Common myeloid progenitor, CD34-positive (primary cell): ENCODE measurements around the gene KRTAP10-6.

Source experiments
- CTCF ChIA-PET: fragments of 350-600 bp; sonication (Branson Sonifier 250); formaldehyde crosslinking; loops from one replicate; lab custom pipeline; 2021; ENCODE audit warnings: antibody characterized with exemption; lab: Charles Lee
- POLR2A ChIA-PET: fragments of 350-600 bp; sonication (Branson Sonifier 250); formaldehyde crosslinking; loops from one replicate; lab custom pipeline; 2021; ENCODE audit warnings: antibody characterized with exemption; lab: Charles Lee
- DNase-seq, 3 donors: peaks; one replicate each; pipeline versions ENCODE4 v3.0.0 to v3.0.0-alpha.2; 2013
- H3K27ac ChIP-seq, 2 experiments: 1 replicate in 1 of 2; 2 replicates in 1 of 2; pipeline ENCODE4 v1.7.0; 2013; ENCODE audit warnings: inconsistent platforms in 2 of 2, low read length in 2 of 2, mild to moderate bottlenecking in 2 of 2, low read depth in 1 of 2, moderate library complexity in 1 of 2; ENCODE audit not compliant: severe bottlenecking in 2 of 2, insufficient read depth in 1 of 2, poor library complexity in 1 of 2
- H3K27me3 ChIP-seq, 5 experiments: replicated peaks in 2 of 5; 1 replicate in 3 of 5; 2 replicates in 2 of 5; pipeline versions ENCODE4 v1.6.1 to v1.7.0; 2013; ENCODE audit warnings: low read length in 4 of 5, mild to moderate bottlenecking in 2 of 5, moderate library complexity in 2 of 5, inconsistent platforms in 1 of 5; ENCODE audit not compliant: insufficient read depth in 5 of 5, control insufficient read depth in 4 of 5
- H3K36me3 ChIP-seq, 4 experiments: 1 replicate in 2 of 4; 2 replicates in 2 of 4; pipeline versions ENCODE4 v1.6.1 to v1.7.0; 2013; ENCODE audit warnings: low read length in 3 of 4, control low read depth in 1 of 4, mild to moderate bottlenecking in 1 of 4; ENCODE audit not compliant: control insufficient read depth in 4 of 4, insufficient read depth in 4 of 4
- H3K4me1 ChIP-seq, 4 experiments: 1 replicate in 3 of 4; 2 replicates in 1 of 4; pipeline versions ENCODE4 v1.6.1 to v1.7.1; 2013; ENCODE audit warnings: low read length in 3 of 4, mild to moderate bottlenecking in 3 of 4, control low read depth in 1 of 4, inconsistent platforms in 1 of 4, moderate library complexity in 1 of 4; ENCODE audit not compliant: control insufficient read depth in 4 of 4, insufficient read depth in 4 of 4; ENCODE audit errors: control extremely low read depth in 1 of 4
- H3K4me3 ChIP-seq, 7 experiments: 1 replicate in 4 of 7; 2 replicates in 3 of 7; pipeline versions ENCODE4 v1.5.1 to v1.7.0; 2013; ENCODE audit warnings: mild to moderate bottlenecking in 7 of 7, low read length in 6 of 7, moderate library complexity in 6 of 7, inconsistent platforms in 2 of 7, low read depth in 2 of 7, control low read depth in 1 of 7; ENCODE audit not compliant: insufficient read depth in 4 of 7, control insufficient read depth in 1 of 7; ENCODE audit errors: extremely low read depth in 1 of 7
- H3K9me3 ChIP-seq, 5 experiments: 1 replicate in 4 of 5; 2 replicates in 1 of 5; pipeline versions ENCODE4 v1.6.1 to v1.7.1; 2013; ENCODE audit warnings: low read length in 4 of 5, mild to moderate bottlenecking in 2 of 5, inconsistent platforms in 1 of 5, low read depth in 1 of 5, moderate library complexity in 1 of 5; ENCODE audit not compliant: control insufficient read depth in 4 of 5, insufficient read depth in 2 of 5; ENCODE audit errors: control extremely low read depth in 1 of 5
- WGBS: methylation state at CpG from one replicate; pipeline ENCODE4 v1.1.5; 2013; ENCODE audit not compliant: insufficient coverage; 5-methylcytosine and 5-hydroxymethylcytosine counted together

Gene KRTAP10-6

GRCh38 chr21:44571844-44572782, 20.2 kb downstream of the KRTAP10-6 start:
- no peak overlapping the region for H3K4me3 ChIP-seq
- no peaks in the 10 kb centered on the region for H3K4me1 ChIP-seq
- WGBS = 92% methylated on average over 32 of the region's 40 CpGs
- POLR2A ChIA-PET = no interaction called here
- H3K27ac ChIP-seq = no peak overlapping the region
- H3K36me3 ChIP-seq = no peaks in the 10 kb centered on the region
- H3K27me3 ChIP-seq = peaks cover 0 to 29% (median 3%) of the 10 kb centered on the region in 5 experiments
- DNase-seq = no peak
- CTCF ChIA-PET = no interaction called here
- peaks cover 0 to 22% (median 4%) of the 10 kb centered on the region in 5 experiments for H3K9me3 ChIP-seq

- POLR2A ChIA-PET = no interaction called here
- peaks cover 0 to 29% (median 3%) of the 10 kb centered on the region in 5 experiments for H3K27me3 ChIP-seq
- 67% methylated on average over 3 of the region's 4 CpGs for WGBS
- no peak for DNase-seq
- H3K36me3 ChIP-seq = no peaks in the 10 kb centered on the region
- H3K27ac ChIP-seq = no peak overlapping the region
- no peaks in the 10 kb centered on the region for H3K4me1 ChIP-seq
- H3K9me3 ChIP-seq = peaks cover 0 to 20% (median 3%) of the 10 kb centered on the region in 5 experiments
- CTCF ChIA-PET = no interaction called here
- H3K4me3 ChIP-seq = no peak overlapping the region
Measured at GRCh38 chr21:44571296-44571695, 21.0 kb downstream of the KRTAP10-6 start.

GRCh38 chr21:44569861-44570517, 22.3 kb downstream of the KRTAP10-6 start:
- Histone ChIP-seq H3K4me1 (peaks cover 0 to 6% (median 2%) of the 10 kb centered on the region in 4 experiments), H3K36me3 (no peaks in the 10 kb centered on the region), H3K9me3 (peaks cover 0 to 16% (median 3%) of the 10 kb centered on the region in 5 experiments), H3K27me3 (peaks cover 0 to 18% (median 3%) of the 10 kb centered on the region in 5 experiments), H3K4me3 (no peak overlapping the region), H3K27ac (no peak overlapping the region)
- ChIA-PET POLR2A (no interaction called here), CTCF (no interaction called here)
- WGBS = 87% methylated on average over 12 of the region's 12 CpGs
- DNase-seq = no peak

GRCh38 chr21:44568667-44569556, 23.4 kb downstream of the KRTAP10-6 start:
- H3K9me3 ChIP-seq = peaks cover 0 to 16% (median 4%) of the 10 kb centered on the region in 5 experiments
- WGBS = 87% methylated on average over 26 of the region's 27 CpGs
- H3K4me3 ChIP-seq = no peak overlapping the region
- H3K27ac ChIP-seq = no peak overlapping the region
- POLR2A ChIA-PET = no interaction called here
- peaks cover 0 to 8% (median 2%) of the 10 kb centered on the region in 4 experiments for H3K4me1 ChIP-seq
- peaks cover 0 to 11% (median 2%) of the 10 kb centered on the region in 5 experiments for H3K27me3 ChIP-seq
- H3K36me3 ChIP-seq = no peaks in the 10 kb centered on the region
- DNase-seq = no peak
- CTCF ChIA-PET = interaction anchor here (0.5 kb wide), 1 partner anchor 176 kb away, joined by 3 read pairs; no protein-coding TSS in a partner anchor

DNA sequence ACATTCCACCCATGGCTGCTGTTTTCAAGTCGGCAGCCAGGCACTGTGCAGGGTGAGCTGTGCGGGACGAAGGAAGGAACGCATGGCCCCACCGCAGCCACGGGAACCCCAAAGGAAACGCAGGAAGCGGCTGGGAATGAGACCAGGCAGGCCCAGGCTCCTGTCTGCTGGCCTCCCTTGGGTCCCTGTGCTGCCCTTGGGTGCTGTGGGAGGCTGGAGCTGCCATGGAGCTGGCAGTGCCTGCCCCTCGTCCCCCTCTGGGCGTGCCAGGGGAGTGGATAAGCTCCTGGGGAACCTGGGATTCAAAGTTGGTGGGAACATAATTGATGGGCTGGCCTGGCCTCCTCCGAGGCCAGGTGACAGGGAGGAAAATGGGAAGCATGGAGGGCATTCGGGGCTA, 24.0 kb downstream of the KRTAP10-6 start:
- CTCF ChIA-PET = interaction anchor here (0.5 kb wide), 1 partner anchor 175 kb away, joined by 3 read pairs; no protein-coding TSS in a partner anchor
- Histone ChIP-seq H3K27ac (no peak overlapping the region), H3K9me3 (peaks cover 0 to 16% (median 6%) of the 10 kb centered on the region in 5 experiments), H3K27me3 (peaks cover 0 to 9% (median 2%) of the 10 kb centered on the region in 5 experiments), H3K36me3 (no peaks in the 10 kb centered on the region), H3K4me3 (no peak overlapping the region), H3K4me1 (peaks cover 0 to 8% (median 2%) of the 10 kb centered on the region in 4 experiments)
- 82% methylated on average over 11 of the region's 12 CpGs for WGBS
- POLR2A ChIA-PET = no interaction called here
- DNase-seq = no peak

GRCh38 chr21:44567481-44568171, 24.7 kb downstream of the KRTAP10-6 start:
- Histone ChIP-seq H3K36me3 (no peaks in the 10 kb centered on the region), H3K27ac (no peak overlapping the region), H3K9me3 (peaks cover under 1 to 17% (median 6%) of the 10 kb centered on the region in 5 experiments), H3K4me3 (no peak overlapping the region), H3K27me3 (peaks cover 0 to 4% (median 2%) of the 10 kb centered on the region in 5 experiments), H3K4me1 (peaks cover 0 to 8% (median 2%) of the 10 kb centered on the region in 4 experiments)
- WGBS = 92% methylated on average over 18 of the region's 18 CpGs
- DNase-seq = no peak
- CTCF ChIA-PET = no interaction called here
- POLR2A ChIA-PET = no interaction called here
